K562 (cell line): Measurements from ENCODE around the gene DUS1L. TPM values are rescaled to one million over a fixed set of nuclear protein-coding genes. Genes with fewer than 3 reads are reported as not detected.
A peak's percentile ranks its signal among the peaks of the same experiment; 100 is the strongest.

Experiments
- DIDO1 ChIP-seq: fragments of 450-650 bp; IDR thresholded peaks from 2 replicates; pipeline ENCODE4 v1.6.1; 2016; ENCODE audit warnings: low read depth, missing biosample characterization, missing genetic modification characterization
- ELK1 ChIP-seq: sonication (generic); formaldehyde crosslinking; IDR thresholded peaks from 2 replicates; pipeline ENCODE4 v1.8.1; 2022; ENCODE audit warnings: missing genetic modification reagents
- ETV5 ChIP-seq: sonication (generic); formaldehyde crosslinking; IDR thresholded peaks from 2 replicates; pipeline ENCODE4 v1.4.0; 2020; ENCODE audit warnings: low read depth, mild to moderate bottlenecking, missing genetic modification reagents
- EWSR1 ChIP-seq: fragments of 450-650 bp; IDR thresholded peaks from 2 replicates; pipeline ENCODE4 v1.6.1; 2018; ENCODE audit warnings: borderline replicate concordance, mild to moderate bottlenecking, low read depth, moderate library complexity; ENCODE audit not compliant: partially characterized antibody
- FOXK2 ChIP-seq, 2 experiments: fragments of 450-650 bp; IDR thresholded peaks in 1 of 2; conservative IDR thresholded peaks in 1 of 2; 2 replicates each; pipeline ENCODE4 v1.6.1; 2016; ENCODE audit warnings: low read depth in 2 of 2, mild to moderate bottlenecking in 1 of 2
- GATAD2A ChIP-seq: fragments of 450-650 bp; IDR thresholded peaks from 2 replicates; pipeline ENCODE4 v1.6.1; 2017
- HLTF ChIP-seq: fragments of 450-650 bp; IDR thresholded peaks from 2 replicates; pipeline ENCODE4 v1.6.1; 2016
- KDM2B ChIP-seq: fragments of 250-450 bp; sonication (Bioruptor Pico); IDR thresholded peaks from 2 replicates; pipeline ENCODE4 v1.8.0; 2021; ENCODE audit warnings: mild to moderate bottlenecking, moderate library complexity
- KLF16 ChIP-seq: IDR thresholded peaks from 2 replicates; pipeline ENCODE4 v1.6.1; 2016; ENCODE audit warnings: antibody characterized with exemption
- MEIS2 ChIP-seq: fragments of 450-650 bp; IDR thresholded peaks from 2 replicates; pipeline ENCODE4 v1.6.1; 2014; ENCODE audit warnings: mild to moderate bottlenecking; ENCODE audit not compliant: partially characterized antibody
- NCOA2 ChIP-seq, 2 experiments: fragments of 450-650 bp; IDR thresholded peaks; 2 replicates each; pipeline ENCODE4 v1.6.1; 2018; ENCODE audit warnings: mild to moderate bottlenecking in 2 of 2, moderate library complexity in 1 of 2; ENCODE audit not compliant: partially characterized antibody in 2 of 2
- SREBF2 ChIP-seq: sonication (generic); formaldehyde crosslinking; IDR thresholded peaks from 2 replicates; pipeline ENCODE4 v1.4.0; 2020; ENCODE audit warnings: mild to moderate bottlenecking, missing genetic modification reagents
- SRSF3 ChIP-seq: fragments of 200-400 bp; formaldehyde crosslinking; IDR thresholded peaks from 2 replicates; pipeline ENCODE4 v1.6.1; 2016; ENCODE audit warnings: mild to moderate bottlenecking, low read length, moderate library complexity; ENCODE audit not compliant: insufficient read depth
- SRSF7 ChIP-seq: fragments of 200-400 bp; formaldehyde crosslinking; optimal IDR thresholded peaks from 2 replicates; pipeline ENCODE3; 2017; ENCODE audit warnings: mild to moderate bottlenecking, low read depth, low read length
- STAT5B ChIP-seq: fragments of 250-450 bp; sonication (Bioruptor Pico); IDR thresholded peaks from 2 replicates; pipeline ENCODE4 v1.8.0; 2021; ENCODE audit warnings: mild to moderate bottlenecking, inconsistent platforms
- TEAD4 ChIP-seq, 2 experiments: sonication (generic) in 1 of 2; formaldehyde crosslinking in 1 of 2; IDR thresholded peaks; 2 replicates each; pipeline versions ENCODE4 v1.6.1 to v1.8.0; 2012 to 2022; ENCODE audit warnings: borderline replicate concordance in 1 of 2, inconsistent platforms in 1 of 2, low read length in 1 of 2, mild to moderate bottlenecking in 1 of 2, missing genetic modification reagents in 1 of 2
- ZNF12 ChIP-seq: sonication (generic); formaldehyde crosslinking; IDR thresholded peaks from 2 replicates; pipeline ENCODE4 v1.4.0; 2020; ENCODE audit warnings: mild to moderate bottlenecking, missing genetic modification reagents
- ZNF146 ChIP-seq: IDR thresholded peaks from one replicate; pipeline ENCODE4 v1.6.1; 2018; ENCODE audit warnings: missing compliant biosample characterization; ENCODE audit not compliant: unreplicated experiment
- ZNF274 ChIP-seq: IDR thresholded peaks from 2 replicates; pipeline ENCODE4 v1.6.1; 2011; ENCODE audit warnings: low read depth, mild to moderate bottlenecking, low read length, moderate library complexity, borderline replicate concordance
- ZNF311 ChIP-seq: fragments of 250-450 bp; sonication (Bioruptor Pico); IDR thresholded peaks from 2 replicates; pipeline ENCODE4 v1.4.0; 2020; ENCODE audit warnings: mild to moderate bottlenecking, moderate library complexity
- ZNF586 ChIP-seq: fragments of 450-650 bp; formaldehyde crosslinking; conservative IDR thresholded peaks from 2 replicates; pipeline ENCODE4 v1.4.0; 2020; ENCODE audit warnings: mild to moderate bottlenecking, moderate library complexity
- ZZZ3 ChIP-seq: fragments of 450-650 bp; IDR thresholded peaks from 2 replicates; pipeline ENCODE4 v1.6.1; 2016; ENCODE audit warnings: antibody characterized with exemption, mild to moderate bottlenecking, moderate library complexity
- polyA plus RNA-seq, 8 experiments: library from polyadenylated mRNA; depleted of rRNA in 4 of 8; stranded (reverse) in 5 of 8; unstranded in 3 of 8; fragments of >200 nt; fragmentation: Nextera tagmentation in 2 of 8; fragmentation: Illumina TruSeq in 1 of 8; extraction: Ambion mirVana in 2 of 8; extraction: Trizol in 1 of 8; gene quantifications; 2 replicates each; pipeline versions ENCODE4 v1.2.1 to v1.2.3, GENCODE V29; 2011 to 2014; ENCODE audit warnings: inconsistent platforms in 1 of 8, missing spikeins in 1 of 8
- total RNA-seq, 7 experiments: library from RNA; depleted of rRNA in 6 of 7; stranded (reverse); fragments of >200 nt in 6 of 7; fragmentation: Illumina TruSeq in 2 of 7; extraction: Trizol in 2 of 7; gene quantifications; 2 replicates each; pipeline versions ENCODE4 v1.2.1 to v1.2.3, GENCODE V29; 2011 to 2021; ENCODE audit warnings: low replicate concordance in 1 of 7
- TF ChIP-seq, protein P1 (sequence below): fragments of 450-650 bp; IDR thresholded peaks from 2 replicates; pipeline ENCODE4 v1.6.1; 2017; ENCODE audit warnings: antibody characterized with exemption
- TF ChIP-seq, protein P2 (sequence below): IDR thresholded peaks from 3 replicates; pipeline ENCODE4 v1.6.1; 2011; ENCODE audit warnings: borderline replicate concordance, mild to moderate bottlenecking; ENCODE audit not compliant: insufficient read length, insufficient read depth
- TF ChIP-seq, protein P3 (sequence below): sonication (generic); formaldehyde crosslinking; IDR thresholded peaks from 2 replicates; pipeline ENCODE4 v1.9.0; 2022; ENCODE audit warnings: mild to moderate bottlenecking, missing genetic modification reagents

DUS1L gene
- total and polyA plus RNA-seq, 9 of the 15 experiments (the other 6 are each of a cell fraction or from before 2014, with no cell fraction given) = 7.8 to 210 (median 83.9) TPM

DNA sequence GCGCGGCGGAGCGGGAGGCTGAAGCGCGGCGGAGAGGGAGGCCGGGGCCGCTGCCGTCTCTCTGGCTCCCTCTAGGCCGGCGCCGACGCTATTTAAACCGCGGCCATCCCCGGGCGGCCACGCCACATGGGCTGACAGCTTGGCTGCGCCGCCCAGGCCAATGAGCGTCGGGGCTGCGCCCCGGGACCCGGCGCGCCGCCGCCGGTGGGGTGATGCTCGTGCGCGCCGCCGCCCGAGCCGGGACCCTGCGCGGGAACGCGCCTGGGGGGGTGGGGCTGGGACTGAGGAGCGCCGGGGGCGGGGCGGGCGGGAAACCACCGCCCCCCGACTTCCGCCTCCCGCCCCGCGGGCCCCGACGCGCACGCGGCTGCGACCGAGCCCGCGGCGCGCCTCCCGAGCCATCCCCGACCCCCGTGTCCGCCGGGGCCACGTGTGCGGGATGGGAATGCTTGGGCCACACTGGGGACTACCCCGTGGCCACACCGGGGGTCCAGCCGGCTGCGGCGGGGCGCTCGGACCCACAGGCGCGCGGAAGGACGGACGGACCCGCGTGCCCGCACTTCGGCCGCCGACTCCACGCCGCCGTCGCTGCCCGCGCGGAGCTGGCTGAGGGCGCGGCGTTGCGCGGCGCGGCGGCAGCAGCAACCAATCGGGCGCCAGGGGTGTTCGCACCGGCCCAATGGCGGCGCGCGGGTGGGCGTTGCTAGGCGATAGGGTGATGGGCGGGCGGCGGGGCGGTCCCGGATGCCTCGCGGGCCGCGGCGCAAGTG, 32.8 kb upstream of the DUS1L start, which contains the start of gene FASN (continued):
- TF ChIP-seq ZZZ3 (no peak), KDM2B (CRISPR knock-in tag) (no peak), ELK1 (CRISPR knock-in tag) (no peak), STAT5B (CRISPR knock-in tag) (no peak), ZNF274 (no peak; the same call in 1 of the 2 replicates), SRSF7 (no peak), ETV5 (CRISPR knock-in tag) (no peak), ZNF586 (CRISPR knock-in tag) (no peak), ZNF146 (CRISPR knock-in tag) (no peak), FOXK2 (conservative IDR thresholded peaks at IDR 0.05 in 1 of 2, IDR thresholded peaks at IDR 0.05 in 1 of 2; ENCODE audit: low read depth in 2 of 2) (no peak), EWSR1 (no peak), ZNF12 (CRISPR knock-in tag) (no peak), KLF16 (no peak), SREBF2 (CRISPR knock-in tag) (no peak), TEAD4 (IDR thresholded peaks at IDR 0.05; ENCODE audit: low read length) (no peak), TEAD4 (CRISPR knock-in tag; IDR thresholded peaks at IDR 0.05; ENCODE audit: borderline replicate concordance) (no peak), GATAD2A (no peak), NCOA2 (IDR thresholded peaks at IDR 0.05; ENCODE audit: partially characterized antibody in 2 of 2) (no peak), SRSF3 (no peak), HLTF (no peak), MEIS2 (peak; percentile 63), ZNF311 (CRISPR knock-in tag) (no peak), DIDO1 (tag) (no peak)
- TF ChIP-seq, protein P1, sequence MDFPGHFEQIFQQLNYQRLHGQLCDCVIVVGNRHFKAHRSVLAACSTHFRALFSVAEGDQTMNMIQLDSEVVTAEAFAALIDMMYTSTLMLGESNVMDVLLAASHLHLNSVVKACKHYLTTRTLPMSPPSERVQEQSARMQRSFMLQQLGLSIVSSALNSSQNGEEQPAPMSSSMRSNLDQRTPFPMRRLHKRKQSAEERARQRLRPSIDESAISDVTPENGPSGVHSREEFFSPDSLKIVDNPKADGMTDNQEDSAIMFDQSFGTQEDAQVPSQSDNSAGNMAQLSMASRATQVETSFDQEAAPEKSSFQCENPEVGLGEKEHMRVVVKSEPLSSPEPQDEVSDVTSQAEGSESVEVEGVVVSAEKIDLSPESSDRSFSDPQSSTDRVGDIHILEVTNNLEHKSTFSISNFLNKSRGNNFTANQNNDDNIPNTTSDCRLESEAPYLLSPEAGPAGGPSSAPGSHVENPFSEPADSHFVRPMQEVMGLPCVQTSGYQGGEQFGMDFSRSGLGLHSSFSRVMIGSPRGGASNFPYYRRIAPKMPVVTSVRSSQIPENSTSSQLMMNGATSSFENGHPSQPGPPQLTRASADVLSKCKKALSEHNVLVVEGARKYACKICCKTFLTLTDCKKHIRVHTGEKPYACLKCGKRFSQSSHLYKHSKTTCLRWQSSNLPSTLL = no peak
- TF ChIP-seq, protein P2, sequence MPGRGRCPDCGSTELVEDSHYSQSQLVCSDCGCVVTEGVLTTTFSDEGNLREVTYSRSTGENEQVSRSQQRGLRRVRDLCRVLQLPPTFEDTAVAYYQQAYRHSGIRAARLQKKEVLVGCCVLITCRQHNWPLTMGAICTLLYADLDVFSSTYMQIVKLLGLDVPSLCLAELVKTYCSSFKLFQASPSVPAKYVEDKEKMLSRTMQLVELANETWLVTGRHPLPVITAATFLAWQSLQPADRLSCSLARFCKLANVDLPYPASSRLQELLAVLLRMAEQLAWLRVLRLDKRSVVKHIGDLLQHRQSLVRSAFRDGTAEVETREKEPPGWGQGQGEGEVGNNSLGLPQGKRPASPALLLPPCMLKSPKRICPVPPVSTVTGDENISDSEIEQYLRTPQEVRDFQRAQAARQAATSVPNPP = no peak
- TF ChIP-seq, protein P3, sequence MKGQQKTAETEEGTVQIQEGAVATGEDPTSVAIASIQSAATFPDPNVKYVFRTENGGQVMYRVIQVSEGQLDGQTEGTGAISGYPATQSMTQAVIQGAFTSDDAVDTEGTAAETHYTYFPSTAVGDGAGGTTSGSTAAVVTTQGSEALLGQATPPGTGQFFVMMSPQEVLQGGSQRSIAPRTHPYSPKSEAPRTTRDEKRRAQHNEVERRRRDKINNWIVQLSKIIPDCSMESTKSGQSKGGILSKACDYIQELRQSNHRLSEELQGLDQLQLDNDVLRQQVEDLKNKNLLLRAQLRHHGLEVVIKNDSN (CRISPR knock-in tag) = no peak
